HepG2 (cell line): ENCODE measurements around the gene FAM83F. TPM values are rescaled to one million over a fixed set of nuclear protein-coding genes. Genes with fewer than 3 reads are reported as not detected.

ENCODE experiments used
- AKAP8 ChIP-seq: sonication (generic); formaldehyde crosslinking; IDR thresholded peaks from 2 replicates; pipeline ENCODE4 v1.5.1; 2020; ENCODE audit warnings: mild to moderate bottlenecking, missing genetic modification reagents
- CHD2 ChIP-seq: IDR thresholded peaks from 2 replicates; pipeline ENCODE4 v1.6.1; 2011; ENCODE audit warnings: low read depth, low read length, improper control_type of control experiment
- FOXA3 ChIP-seq: IDR thresholded peaks from 2 replicates; pipeline ENCODE4 v1.6.1; 2016; ENCODE audit warnings: missing genetic modification reagents, missing compliant biosample characterization
- FOXP1 ChIP-seq, 2 experiments: fragments of 450-650 bp in 1 of 2; IDR thresholded peaks; 2 replicates each; pipeline ENCODE4 v1.6.1; 2017 to 2018; ENCODE audit warnings: antibody characterized with exemption in 1 of 2
- GFI1 ChIP-seq: sonication (generic); formaldehyde crosslinking; IDR thresholded peaks from 2 replicates; pipeline ENCODE4 v1.5.0; 2020; ENCODE audit warnings: missing genetic modification reagents, mild to moderate bottlenecking, borderline replicate concordance
- GZF1 ChIP-seq: sonication (generic); formaldehyde crosslinking; IDR thresholded peaks from 2 replicates; pipeline ENCODE4 v1.5.1; 2020; ENCODE audit warnings: mild to moderate bottlenecking, missing genetic modification reagents
- HINFP ChIP-seq: sonication (generic); formaldehyde crosslinking; IDR thresholded peaks from 2 replicates; pipeline ENCODE4 v1.4.0; 2020; ENCODE audit warnings: low read depth, mild to moderate bottlenecking, missing genetic modification reagents
- JDP2 ChIP-seq: sonication (generic); formaldehyde crosslinking; IDR thresholded peaks from 2 replicates; pipeline ENCODE4 v1.8.1; 2022; ENCODE audit warnings: missing genetic modification reagents, borderline replicate concordance
- MAX ChIP-seq: IDR thresholded peaks from 2 replicates; pipeline ENCODE4 v1.6.1; 2012; ENCODE audit warnings: inconsistent platforms
- MTA1 ChIP-seq: sonication (generic); formaldehyde crosslinking; IDR thresholded peaks from 2 replicates; pipeline ENCODE4 v1.4.0; 2020; ENCODE audit warnings: missing genetic modification reagents, mild to moderate bottlenecking, borderline replicate concordance
- NAIF1 ChIP-seq: sonication (generic); formaldehyde crosslinking; IDR thresholded peaks from 2 replicates; pipeline ENCODE4 v1.5.0; 2020; ENCODE audit warnings: mild to moderate bottlenecking, missing genetic modification reagents, borderline replicate concordance
- NR2F2 ChIP-seq: IDR thresholded peaks from 2 replicates; pipeline ENCODE4 v1.6.1; 2012; ENCODE audit warnings: low read depth, inconsistent platforms, borderline replicate concordance
- NRL ChIP-seq: sonication (generic); formaldehyde crosslinking; IDR thresholded peaks from 2 replicates; pipeline ENCODE4 v1.5.0; 2020; ENCODE audit warnings: missing genetic modification reagents, mild to moderate bottlenecking, moderate library complexity, borderline replicate concordance
- PATZ1 ChIP-seq: sonication (generic); formaldehyde crosslinking; IDR thresholded peaks from 2 replicates; pipeline ENCODE4 v1.4.0; 2020; ENCODE audit warnings: missing genetic modification reagents
- PITX1 ChIP-seq: sonication (generic); formaldehyde crosslinking; IDR thresholded peaks from 2 replicates; pipeline ENCODE4 v1.5.1; 2020; ENCODE audit warnings: mild to moderate bottlenecking, missing genetic modification reagents
- RFX5 ChIP-seq: IDR thresholded peaks from 2 replicates; pipeline ENCODE4 v1.6.1; 2011; ENCODE audit warnings: low read depth, low read length, improper control_type of control experiment
- SP2 ChIP-seq: sonication (generic); formaldehyde crosslinking; IDR thresholded peaks from 2 replicates; pipeline ENCODE4 v1.5.1; 2020; ENCODE audit warnings: mild to moderate bottlenecking, missing genetic modification reagents
- STAG1 ChIP-seq: sonication (generic); formaldehyde crosslinking; IDR thresholded peaks from 2 replicates; pipeline ENCODE4 v1.4.0; 2020; ENCODE audit warnings: missing genetic modification reagents
- TAF15 ChIP-seq: fragments of 200-400 bp; formaldehyde crosslinking; IDR thresholded peaks from one replicate; pipeline ENCODE4 v1.6.1; 2018; ENCODE audit warnings: mild to moderate bottlenecking, low read depth, low read length; ENCODE audit not compliant: poor library complexity, severe bottlenecking
- TEAD3 ChIP-seq: optimal IDR thresholded peaks from 2 replicates; pipeline ENCODE3; 2016; ENCODE audit warnings: borderline replicate concordance
- ZBTB1 ChIP-seq: sonication (generic); formaldehyde crosslinking; IDR thresholded peaks from 2 replicates; pipeline ENCODE4 v1.4.0; 2020; ENCODE audit warnings: missing genetic modification reagents, borderline replicate concordance
- ZBTB8A ChIP-seq: sonication (generic); formaldehyde crosslinking; IDR thresholded peaks from 2 replicates; pipeline ENCODE4 v1.4.0; 2020; ENCODE audit warnings: mild to moderate bottlenecking, low read depth, missing genetic modification reagents, borderline replicate concordance
- ZNF136 ChIP-seq: sonication (generic); formaldehyde crosslinking; IDR thresholded peaks from 2 replicates; pipeline ENCODE4 v1.8.1; 2022; ENCODE audit warnings: low read depth, mild to moderate bottlenecking, moderate library complexity, missing genetic modification reagents
- ZNF350 ChIP-seq: sonication (generic); formaldehyde crosslinking; IDR thresholded peaks from 2 replicates; pipeline ENCODE4 v1.4.0; 2020; ENCODE audit warnings: mild to moderate bottlenecking, low read depth, missing genetic modification reagents, borderline replicate concordance
- ZNF749 ChIP-seq: sonication (generic); formaldehyde crosslinking; IDR thresholded peaks from 2 replicates; pipeline ENCODE4 v1.8.0; 2022; ENCODE audit warnings: mild to moderate bottlenecking, missing genetic modification reagents, moderate library complexity, borderline replicate concordance
- ZNF782 ChIP-seq: sonication (generic); formaldehyde crosslinking; IDR thresholded peaks from 2 replicates; pipeline ENCODE4 v1.4.0; 2020; ENCODE audit warnings: missing genetic modification reagents, mild to moderate bottlenecking, borderline replicate concordance
- ZNF792 ChIP-seq: IDR thresholded peaks from 2 replicates; pipeline ENCODE4 v1.6.1; 2016
- polyA plus RNA-seq, 8 experiments: library from polyadenylated mRNA; depleted of rRNA in 3 of 8; stranded (reverse) in 7 of 8; unstranded in 1 of 8; fragments of >200 nt; fragmentation: Illumina TruSeq in 4 of 8; extraction: Trizol in 4 of 8; gene quantifications; 2 replicates each; pipeline versions ENCODE4 v1.2.1 to v1.2.3, GENCODE V29; 2011 to 2016; ENCODE audit warnings: low read depth in 4 of 8, missing spikeins in 1 of 8, mixed read lengths in 1 of 8; ENCODE audit not compliant: insufficient read depth in 1 of 8
- total RNA-seq, 5 experiments: library from RNA; depleted of rRNA; stranded (reverse); fragments of >200 nt; fragmentation: Illumina TruSeq; extraction: Trizol; gene quantifications; 2 replicates each; pipeline ENCODE4 v1.2.3, GENCODE V29; 2016; ENCODE audit warnings: low read depth in 1 of 5

Gene FAM83F
- total and polyA plus RNA-seq, 2 of the 13 experiments (the other 11 are each of a cell fraction or from before 2014, with no cell fraction given) = not detected

GRCh38 chr22:40044870-40045834 is 50.4 kb downstream of the FAM83F start (continued):
- TF ChIP-seq MTA1 (CRISPR knock-in tag) (peak; percentile 6; the same call in 1 of the 2 replicates), ZNF782 (CRISPR knock-in tag) (no peak), NR2F2 (no peak), PITX1 (CRISPR knock-in tag) (0 out of 2 replicates have a peak, but pooled peaks have one; percentile 20), ZBTB1 (CRISPR knock-in tag) (no peak), ZNF350 (CRISPR knock-in tag) (no peak), PATZ1 (CRISPR knock-in tag) (peak; percentile 80), FOXA3 (CRISPR knock-in tag) (peak; percentile 23; the same call in 1 of the 2 replicates), STAG1 (CRISPR knock-in tag) (peak; percentile 11; the same call in 1 of the 2 replicates), RFX5 (no peak), ZNF792 (CRISPR knock-in tag) (0 out of 2 replicates have a peak, but pooled peaks have one; percentile 29), HINFP (CRISPR knock-in tag) (peak; percentile 83; the same call in 1 of the 2 replicates), ZNF749 (CRISPR knock-in tag) (no peak), ZBTB8A (CRISPR knock-in tag) (no peak), MAX (peak; percentile 58), FOXP1 (IDR thresholded peaks at IDR 0.05) (no peak), FOXP1 (CRISPR knock-in tag; IDR thresholded peaks at IDR 0.05) (no peak), AKAP8 (CRISPR knock-in tag) (peak; percentile 35; the same call in 1 of the 2 replicates), NRL (CRISPR knock-in tag) (peak; percentile 80), CHD2 (no peak), JDP2 (CRISPR knock-in tag) (no peak), TAF15 (no peak), NAIF1 (CRISPR knock-in tag) (no peak; the same call in 1 of the 2 replicates), GZF1 (no peak), GFI1 (CRISPR knock-in tag) (peak; percentile 59; the same call in 1 of the 2 replicates), TEAD3 (CRISPR knock-in tag) (peak; percentile 29), ZNF136 (CRISPR knock-in tag) (no peak), SP2 (peak; percentile 62; the same call in 1 of the 2 replicates)
